H1 (cell line): ENCODE measurements around the gene GRAMD2A.

ENCODE experiments used
- ASH2L ChIP-seq: fragments of 200-600, 300-600 bp; sonication (generic); IDR thresholded peaks from one replicate; pipeline ENCODE4 v1.7.1; 2017; ENCODE audit warnings: low read length
- HDAC2 ChIP-seq, 2 experiments: fragments of 300-600 bp in 1 of 2; sonication (generic) in 1 of 2; IDR thresholded peaks; 2 replicates each; pipeline ENCODE4 v1.6.1; 2011 to 2012; ENCODE audit warnings: low read depth in 2 of 2, low read length in 2 of 2, mild to moderate bottlenecking in 2 of 2, moderate library complexity in 2 of 2, borderline replicate concordance in 1 of 2, inconsistent platforms in 1 of 2
- KDM1A ChIP-seq: fragments of 200-600, 300-600 bp; sonication (generic); IDR thresholded peaks from 2 replicates; pipeline ENCODE4 v1.7.1; 2016; ENCODE audit warnings: mild to moderate bottlenecking, low read length, borderline replicate concordance
- NRF1 ChIP-seq: IDR thresholded peaks from 2 replicates; pipeline ENCODE4 v1.6.1; 2011; ENCODE audit warnings: mild to moderate bottlenecking, low read depth, low read length, improper control_type of control experiment
- PHF8 ChIP-seq: fragments of 200-600 bp; sonication (generic); conservative IDR thresholded peaks from 2 replicates; pipeline ENCODE4 v1.7.1; 2012; ENCODE audit warnings: low read depth, mild to moderate bottlenecking, inconsistent platforms, low read length, moderate library complexity
- POLR2A ChIP-seq, 2 experiments: IDR thresholded peaks; 1 replicate in 1 of 2; 2 replicates in 1 of 2; pipeline ENCODE4 v1.6.1; 2011; ENCODE audit warnings: low read depth in 2 of 2, low read length in 2 of 2, mild to moderate bottlenecking in 2 of 2; ENCODE audit errors: control extremely low read depth in 1 of 2
- POLR2AphosphoS5 ChIP-seq: IDR thresholded peaks from 2 replicates; pipeline ENCODE4 v1.6.1; 2011; ENCODE audit warnings: low read depth, low read length
- SIN3A ChIP-seq, 2 experiments: IDR thresholded peaks in 1 of 2; conservative IDR thresholded peaks in 1 of 2; 2 replicates each; pipeline ENCODE4 v1.6.1; 2011 to 2012; ENCODE audit warnings: low read length in 2 of 2, improper control_type of control experiment in 1 of 2, low read depth in 1 of 2, mild to moderate bottlenecking in 1 of 2
- SRF ChIP-seq: IDR thresholded peaks from 2 replicates; pipeline ENCODE4 v1.6.1; 2011; ENCODE audit warnings: mild to moderate bottlenecking, low read depth, low read length, moderate library complexity
- ZNF274 ChIP-seq: IDR thresholded peaks from 2 replicates; pipeline ENCODE4 v1.7.0; 2012; ENCODE audit warnings: low read length, borderline replicate concordance; ENCODE audit errors: extremely low read depth
- TF ChIP-seq, protein P1 (sequence below), 3 experiments: IDR thresholded peaks; 1 replicate in 2 of 3; 2 replicates in 1 of 3; pipeline versions ENCODE4 v1.5.1 to v1.6.1; 2011; ENCODE audit warnings: low read length in 3 of 3, mild to moderate bottlenecking in 3 of 3, inconsistent platforms in 2 of 3, low read depth in 1 of 3, moderate library complexity in 1 of 3; ENCODE audit not compliant: insufficient read depth in 1 of 3; ENCODE audit errors: control extremely low read depth in 1 of 3

DNA sequence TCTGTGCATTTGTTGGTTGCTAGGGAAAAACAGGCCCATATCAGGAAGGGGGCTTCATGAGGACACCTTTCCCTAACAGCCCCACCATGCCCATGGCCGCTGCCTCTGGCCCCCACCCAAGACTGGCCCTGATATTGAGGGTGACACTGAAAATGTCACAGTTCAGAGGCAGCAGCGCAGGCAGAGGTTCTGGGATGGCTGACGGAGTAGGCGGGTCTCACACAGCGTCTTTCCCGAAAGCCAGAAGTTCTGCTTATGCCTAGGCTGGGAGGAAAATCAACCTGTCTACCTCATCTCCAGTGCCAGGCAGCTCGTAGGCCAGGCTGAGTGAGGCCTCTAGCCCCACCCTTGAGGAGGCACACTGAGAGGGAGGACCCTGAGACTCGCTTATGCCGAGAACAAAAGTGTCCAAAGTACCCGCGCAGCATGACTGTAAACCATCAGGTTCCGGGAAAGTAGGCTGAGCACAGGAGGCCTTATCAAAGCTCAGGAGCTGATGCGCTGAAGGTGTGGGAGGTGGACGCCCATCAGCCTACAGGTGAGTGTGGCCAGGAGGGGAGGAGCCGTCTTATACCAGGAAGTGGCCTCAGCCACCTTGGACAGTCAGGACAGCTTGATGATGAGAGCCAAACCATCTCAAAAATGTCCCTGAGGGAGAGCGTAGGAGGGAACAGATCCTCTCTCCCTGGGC lies 27.5 kb downstream of the GRAMD2A start:
- no peak for TF ChIP-seq SRF
- no peak for TF ChIP-seq SIN3A (conservative IDR thresholded peaks at IDR 0.05 in 1 of 2, IDR thresholded peaks at IDR 0.05 in 1 of 2; ENCODE audit: low read depth in 1 of 2, low read length in 2 of 2)
- TF ChIP-seq, protein P1, sequence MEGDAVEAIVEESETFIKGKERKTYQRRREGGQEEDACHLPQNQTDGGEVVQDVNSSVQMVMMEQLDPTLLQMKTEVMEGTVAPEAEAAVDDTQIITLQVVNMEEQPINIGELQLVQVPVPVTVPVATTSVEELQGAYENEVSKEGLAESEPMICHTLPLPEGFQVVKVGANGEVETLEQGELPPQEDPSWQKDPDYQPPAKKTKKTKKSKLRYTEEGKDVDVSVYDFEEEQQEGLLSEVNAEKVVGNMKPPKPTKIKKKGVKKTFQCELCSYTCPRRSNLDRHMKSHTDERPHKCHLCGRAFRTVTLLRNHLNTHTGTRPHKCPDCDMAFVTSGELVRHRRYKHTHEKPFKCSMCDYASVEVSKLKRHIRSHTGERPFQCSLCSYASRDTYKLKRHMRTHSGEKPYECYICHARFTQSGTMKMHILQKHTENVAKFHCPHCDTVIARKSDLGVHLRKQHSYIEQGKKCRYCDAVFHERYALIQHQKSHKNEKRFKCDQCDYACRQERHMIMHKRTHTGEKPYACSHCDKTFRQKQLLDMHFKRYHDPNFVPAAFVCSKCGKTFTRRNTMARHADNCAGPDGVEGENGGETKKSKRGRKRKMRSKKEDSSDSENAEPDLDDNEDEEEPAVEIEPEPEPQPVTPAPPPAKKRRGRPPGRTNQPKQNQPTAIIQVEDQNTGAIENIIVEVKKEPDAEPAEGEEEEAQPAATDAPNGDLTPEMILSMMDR (IDR thresholded peaks at IDR 0.05; ENCODE audit: control extremely low read depth in 1 of 3, insufficient read depth in 1 of 3, low read depth in 1 of 3, low read length in 3 of 3): no peak
- TF ChIP-seq PHF8: no peak
- no peak for TF ChIP-seq ZNF274
- TF ChIP-seq POLR2A (IDR thresholded peaks at IDR 0.05; ENCODE audit: control extremely low read depth in 1 of 2, low read depth in 2 of 2, low read length in 2 of 2): no peak
- TF ChIP-seq ASH2L: no peak
- no peak for TF ChIP-seq HDAC2 (IDR thresholded peaks at IDR 0.05; ENCODE audit: borderline replicate concordance in 1 of 2, low read depth in 2 of 2, low read length in 2 of 2)
- TF ChIP-seq KDM1A: no peak
- no peak for TF ChIP-seq POLR2AphosphoS5
- TF ChIP-seq NRF1: no peak
